GM18870 (cell line): Measurements from ENCODE around the gene SMIM1.

Experiments used
- ATAC-seq: cut with Tn5 transposase; IDR thresholded peaks from one replicate; pipeline ENCODE4 v1.9.1; 2021; ENCODE audit warnings: moderate library complexity; ENCODE audit not compliant: unreplicated experiment

The SMIM1 gene

GRCh38 chr1:3775490-3776230 is 3.1 kb downstream of the SMIM1 start:
- no peak for ATAC-seq

- no peak for ATAC-seq
These were observed 3.8 kb downstream of the SMIM1 start for GRCh38 chr1:3776231-3776961.

GRCh38 chr1:3777078-3777547 is 4.6 kb downstream of the SMIM1 start:
- no peak for ATAC-seq

- ATAC-seq = no peak
These were observed 5.4 kb downstream of the SMIM1 start for GRCh38 chr1:3777647-3778589.

GRCh38 chr1:3778590-3779264 is 6.2 kb downstream of the SMIM1 start:
- no peak for ATAC-seq

- no peak for ATAC-seq
These were observed 6.8 kb downstream of the SMIM1 start for GRCh38 chr1:3779265-3779911.

- ATAC-seq = no peak
These were observed 7.4 kb downstream of the SMIM1 start for GRCh38 chr1:3779912-3780416.

GRCh38 chr1:3780901-3781300 is 8.4 kb downstream of the SMIM1 start:
- no peak for ATAC-seq

- ATAC-seq = no peak
These were observed 11.3 kb downstream of the SMIM1 start for GRCh38 chr1:3783651-3784474.

- no peak for ATAC-seq
These were observed 12.5 kb downstream of the SMIM1 start for GRCh38 chr1:3785045-3785444.

GRCh38 chr1:3785456-3786157 is 13.1 kb downstream of the SMIM1 start:
- no peak for ATAC-seq

- ATAC-seq = no peak
These were observed 14.2 kb downstream of the SMIM1 start for GRCh38 chr1:3786468-3787348.

GRCh38 chr1:3787349-3787715 is 14.8 kb downstream of the SMIM1 start:
- ATAC-seq = no peak

GRCh38 chr1:3787745-3788605 is 15.4 kb downstream of the SMIM1 start:
- no peak for ATAC-seq

GRCh38 chr1:3788756-3789420 is 16.3 kb downstream of the SMIM1 start:
- no peak for ATAC-seq
